ENCODE data around the gene SUCNR1. TPM values are rescaled to one million over a fixed set of nuclear protein-coding genes. Genes with fewer than 3 reads are reported as not detected.

Gene SUCNR1
- total RNA-seq, 1 donor from 2014 or later, result 2.7 TPM

GRCh38 chr3:151906751-151907150 lies 33.3 kb downstream of the SUCNR1 start:
- no peaks in the 10 kb centered on the region for H3K36me3 ChIP-seq
- ATAC-seq (no peak), DNase-seq (no peak)
- H3K4me1 ChIP-seq, result peaks cover 6% of the 10 kb centered on the region
- no peak overlapping the region for H3K27ac ChIP-seq
- no peaks in the 10 kb centered on the region for H3K9me3 ChIP-seq
- intact Hi-C loops (cut with DNase I), result no loop called here
- no peak overlapping the region for H3K4me3 ChIP-seq
- no peaks in the 10 kb centered on the region for H3K27me3 ChIP-seq (ENCODE audit: low read depth)
- TF ChIP-seq CTCF (IDR thresholded peaks at IDR 0.05), result no peak

DNA sequence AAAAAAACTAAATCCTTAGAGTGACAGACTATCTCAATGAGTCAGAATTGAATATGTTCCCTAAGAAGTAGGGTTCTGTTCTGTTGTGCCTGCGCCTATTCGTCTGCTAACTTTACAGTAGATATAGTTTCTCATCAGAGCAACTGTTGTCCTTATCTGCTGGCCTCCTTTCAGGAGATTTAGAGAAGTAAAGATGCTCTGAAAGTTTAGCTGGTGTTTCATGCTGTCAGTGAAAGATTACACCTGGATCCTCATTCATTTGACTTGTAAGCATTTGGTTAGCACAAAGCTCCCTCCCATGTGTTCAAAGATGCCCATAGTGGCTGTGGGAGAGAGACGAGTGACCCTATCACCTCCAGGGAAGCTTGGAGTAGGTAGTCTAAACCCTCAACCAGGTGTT lies 35.0 kb downstream of the SUCNR1 start:
- no peak overlapping the region for H3K4me3 ChIP-seq
- H3K27me3 ChIP-seq (ENCODE audit: low read depth), result no peaks in the 10 kb centered on the region
- H3K27ac ChIP-seq, result no peak overlapping the region
- ATAC-seq, result no peak
- no peaks in the 10 kb centered on the region for H3K9me3 ChIP-seq
- H3K4me1 ChIP-seq, result peaks cover 3% of the 10 kb centered on the region
- DNase-seq, result no peak
- TF ChIP-seq CTCF (IDR thresholded peaks at IDR 0.05), result no peak
- H3K36me3 ChIP-seq, result no peaks in the 10 kb centered on the region
- intact Hi-C loops (cut with DNase I), result no loop called here

DNA sequence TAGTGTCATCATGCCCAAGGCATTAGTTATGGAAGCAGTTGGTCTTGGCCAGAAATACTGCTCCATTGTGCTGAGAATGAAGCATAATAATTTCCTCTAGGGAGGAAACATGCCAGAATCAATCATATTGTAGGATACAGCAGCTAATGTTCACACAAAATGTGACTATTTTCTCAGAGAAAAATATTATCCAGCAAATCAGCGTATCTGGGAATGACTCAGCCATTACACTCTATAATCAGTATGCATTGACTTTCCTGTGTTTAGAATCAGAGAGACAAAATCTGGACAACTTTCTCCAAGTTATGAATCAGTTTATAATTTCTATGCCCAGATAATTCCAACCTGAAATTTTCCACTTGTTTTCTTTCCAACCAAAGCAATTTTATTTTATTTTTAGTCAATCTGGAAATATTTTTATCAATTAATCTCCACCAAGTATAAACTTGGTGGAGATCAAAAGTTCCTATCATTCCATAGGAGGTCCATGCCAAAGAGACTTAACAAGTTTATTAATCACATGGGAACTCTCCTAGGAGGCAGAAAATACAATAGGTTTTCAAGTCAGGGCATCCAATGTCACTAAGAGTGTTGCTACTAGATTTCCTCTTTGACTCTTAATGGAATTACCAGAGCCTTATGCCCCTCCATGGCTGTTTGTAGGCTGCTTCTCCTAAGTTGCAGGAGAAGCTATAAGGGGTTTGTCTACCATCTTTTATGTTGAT lies 36.4 kb downstream of the SUCNR1 start:
- no peak overlapping the region for H3K27ac ChIP-seq
- ATAC-seq (no peak), DNase-seq (no peak)
- H3K27me3 ChIP-seq (ENCODE audit: low read depth), result no peaks in the 10 kb centered on the region
- no peaks in the 10 kb centered on the region for H3K4me1 ChIP-seq
- no peak overlapping the region for H3K4me3 ChIP-seq
- H3K9me3 ChIP-seq, result no peaks in the 10 kb centered on the region
- no peaks in the 10 kb centered on the region for H3K36me3 ChIP-seq
- intact Hi-C loops (cut with DNase I), result no loop called here
- TF ChIP-seq CTCF (IDR thresholded peaks at IDR 0.05), result no peak

DNA sequence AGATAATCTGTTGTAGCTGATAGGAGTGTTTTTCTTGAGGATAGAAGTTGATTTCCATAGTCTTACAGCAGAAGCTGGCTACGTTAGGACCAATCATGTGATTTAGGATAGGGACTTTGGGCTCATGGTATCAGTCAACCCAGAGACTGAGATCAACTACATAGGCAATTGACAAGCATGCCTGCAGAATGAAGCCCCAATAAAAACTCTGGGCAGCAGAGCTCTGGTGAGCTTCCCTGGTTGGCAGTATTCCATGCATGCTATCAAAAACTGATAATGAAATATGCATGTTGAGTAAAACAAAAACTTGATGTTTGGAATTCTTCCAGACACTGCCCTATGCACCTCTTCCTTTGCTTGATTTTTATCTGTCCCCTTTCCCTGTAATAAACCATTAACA lies 38.0 kb downstream of the SUCNR1 start:
- TF ChIP-seq CTCF (IDR thresholded peaks at IDR 0.05), result no peak
- Histone ChIP-seq H3K27ac (no peak overlapping the region), H3K27me3 (ENCODE audit: low read depth) (no peaks in the 10 kb centered on the region), H3K4me3 (no peak overlapping the region), H3K9me3 (no peaks in the 10 kb centered on the region), H3K4me1 (no peaks in the 10 kb centered on the region), H3K36me3 (no peaks in the 10 kb centered on the region)
- intact Hi-C loops (cut with DNase I), result no loop called here
- ATAC-seq, result no peak
- no peak for DNase-seq

GRCh38 chr3:151912028-151912427 lies 38.6 kb downstream of the SUCNR1 start:
- no peaks in the 10 kb centered on the region for H3K9me3 ChIP-seq
- no peaks in the 10 kb centered on the region for H3K27me3 ChIP-seq (ENCODE audit: low read depth)
- ATAC-seq, result no peak
- intact Hi-C loops (cut with DNase I), result no loop called here
- no peaks in the 10 kb centered on the region for H3K36me3 ChIP-seq
- DNase-seq, result no peak
- no peaks in the 10 kb centered on the region for H3K4me1 ChIP-seq
- no peak for TF ChIP-seq CTCF (IDR thresholded peaks at IDR 0.05)
- H3K4me3 ChIP-seq, result no peak overlapping the region
- no peak overlapping the region for H3K27ac ChIP-seq

Data from lower lobe of right lung (tissue), 2 donors.